ENCODE measurements around the gene C10orf90.

C10orf90 gene

GRCh38 chr10:126689461-126689994 is 19.0 kb upstream of the C10orf90 start:
- no peaks in the 10 kb centered on the region for H3K4me1 ChIP-seq (ENCODE audit: low read depth, poor library complexity, severe bottlenecking)
- no peaks in the 10 kb centered on the region for H3K79me2 ChIP-seq (ENCODE audit: insufficient read depth, low read depth)
- H3K4me2 ChIP-seq: no peak overlapping the region
- H3K9ac ChIP-seq: no peak overlapping the region
- H4K20me1 ChIP-seq (ENCODE audit: insufficient read depth): no peaks in the 10 kb centered on the region
- TF ChIP-seq, protein P1, sequence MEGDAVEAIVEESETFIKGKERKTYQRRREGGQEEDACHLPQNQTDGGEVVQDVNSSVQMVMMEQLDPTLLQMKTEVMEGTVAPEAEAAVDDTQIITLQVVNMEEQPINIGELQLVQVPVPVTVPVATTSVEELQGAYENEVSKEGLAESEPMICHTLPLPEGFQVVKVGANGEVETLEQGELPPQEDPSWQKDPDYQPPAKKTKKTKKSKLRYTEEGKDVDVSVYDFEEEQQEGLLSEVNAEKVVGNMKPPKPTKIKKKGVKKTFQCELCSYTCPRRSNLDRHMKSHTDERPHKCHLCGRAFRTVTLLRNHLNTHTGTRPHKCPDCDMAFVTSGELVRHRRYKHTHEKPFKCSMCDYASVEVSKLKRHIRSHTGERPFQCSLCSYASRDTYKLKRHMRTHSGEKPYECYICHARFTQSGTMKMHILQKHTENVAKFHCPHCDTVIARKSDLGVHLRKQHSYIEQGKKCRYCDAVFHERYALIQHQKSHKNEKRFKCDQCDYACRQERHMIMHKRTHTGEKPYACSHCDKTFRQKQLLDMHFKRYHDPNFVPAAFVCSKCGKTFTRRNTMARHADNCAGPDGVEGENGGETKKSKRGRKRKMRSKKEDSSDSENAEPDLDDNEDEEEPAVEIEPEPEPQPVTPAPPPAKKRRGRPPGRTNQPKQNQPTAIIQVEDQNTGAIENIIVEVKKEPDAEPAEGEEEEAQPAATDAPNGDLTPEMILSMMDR (conservative IDR thresholded peaks at IDR 0.05; ENCODE audit: low read depth, low read length): no peak
- no peaks in the 10 kb centered on the region for H3K27me3 ChIP-seq (ENCODE audit: insufficient read depth, low read depth)
- H3K4me3 ChIP-seq (IDR thresholded peaks at IDR 0.05; ENCODE audit: insufficient read depth, low read depth, low read length): no peak overlapping the region
- no peaks in the 10 kb centered on the region for H3K36me3 ChIP-seq (ENCODE audit: insufficient read depth)
- no peak overlapping the region for H2AFZ ChIP-seq (ENCODE audit: low read depth)
- no peak overlapping the region for H3K27ac ChIP-seq

DNA sequence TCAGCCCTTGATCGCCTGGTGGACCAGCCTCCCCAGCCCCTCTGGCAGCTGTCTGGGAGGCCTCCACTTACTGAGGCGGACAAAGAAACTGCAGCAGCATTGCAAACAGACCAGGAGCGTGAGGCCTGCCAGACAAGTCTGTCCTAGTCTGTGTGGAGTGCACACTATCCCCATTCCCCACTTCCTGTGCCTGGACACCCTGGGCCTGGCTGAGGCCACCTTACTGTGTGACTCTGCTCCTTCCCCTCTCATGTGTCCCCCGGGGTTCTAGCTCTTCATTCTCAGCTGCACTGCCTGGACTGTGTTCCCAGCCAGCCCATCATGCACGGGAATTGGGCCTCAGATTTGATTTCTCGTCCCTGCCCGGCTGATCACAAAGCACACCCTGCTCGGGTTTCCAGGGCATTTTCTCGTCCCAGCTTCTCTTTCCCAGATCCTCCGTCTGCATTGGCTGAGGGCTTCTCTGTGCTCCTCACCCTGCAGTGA is 16.7 kb upstream of the C10orf90 start:
- no peak overlapping the region for H3K9ac ChIP-seq

DNA sequence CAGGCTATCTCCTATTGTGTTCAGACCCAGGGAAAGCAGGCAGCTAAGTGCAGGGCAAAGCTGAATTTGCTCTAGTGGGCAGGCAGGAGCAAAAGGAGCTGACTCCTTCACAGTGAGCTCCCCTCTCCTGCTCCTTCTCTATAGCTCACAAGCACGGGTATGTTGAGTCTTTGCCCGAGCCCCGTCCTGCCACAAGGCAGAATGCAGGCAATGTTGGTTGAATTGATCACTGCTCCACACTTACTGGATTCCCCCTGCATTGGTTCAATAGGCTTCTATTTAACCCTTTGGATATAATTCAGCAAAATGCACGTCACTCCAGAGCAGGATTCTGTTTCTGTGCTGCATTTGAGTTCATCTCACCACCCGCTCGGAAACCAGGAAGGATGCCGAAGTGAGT is 16.2 kb upstream of the C10orf90 start:
- no peak overlapping the region for H3K4me3 ChIP-seq (IDR thresholded peaks at IDR 0.05; ENCODE audit: insufficient read depth, low read depth, low read length)
- no peaks in the 10 kb centered on the region for H3K27me3 ChIP-seq (ENCODE audit: insufficient read depth, low read depth)
- TF ChIP-seq, protein P1 (conservative IDR thresholded peaks at IDR 0.05; ENCODE audit: low read depth, low read length): no peak
- no peaks in the 10 kb centered on the region for H3K36me3 ChIP-seq (ENCODE audit: insufficient read depth)
- H3K4me1 ChIP-seq (ENCODE audit: low read depth, poor library complexity, severe bottlenecking): no peaks in the 10 kb centered on the region
- no peaks in the 10 kb centered on the region for H3K79me2 ChIP-seq (ENCODE audit: insufficient read depth, low read depth)
- H2AFZ ChIP-seq (ENCODE audit: low read depth): no peak overlapping the region
- no peak overlapping the region for H3K4me2 ChIP-seq
- H3K9ac ChIP-seq: no peak overlapping the region
- H3K27ac ChIP-seq: no peak overlapping the region
- no peaks in the 10 kb centered on the region for H4K20me1 ChIP-seq (ENCODE audit: insufficient read depth)

More for the DNA sequence above, 16.7 kb upstream of the C10orf90 start:
- TF ChIP-seq, protein P1 (conservative IDR thresholded peaks at IDR 0.05; ENCODE audit: low read depth, low read length): no peak
- Histone ChIP-seq H3K4me3 (IDR thresholded peaks at IDR 0.05; ENCODE audit: insufficient read depth, low read depth, low read length) (no peak overlapping the region), H4K20me1 (ENCODE audit: insufficient read depth) (no peaks in the 10 kb centered on the region), H3K36me3 (ENCODE audit: insufficient read depth) (no peaks in the 10 kb centered on the region), H3K27me3 (ENCODE audit: insufficient read depth, low read depth) (no peaks in the 10 kb centered on the region), H3K27ac (no peak overlapping the region), H3K4me1 (ENCODE audit: low read depth, poor library complexity, severe bottlenecking) (no peaks in the 10 kb centered on the region), H2AFZ (ENCODE audit: low read depth) (no peak overlapping the region), H3K79me2 (ENCODE audit: insufficient read depth, low read depth) (no peaks in the 10 kb centered on the region), H3K4me2 (no peak overlapping the region)

DNA sequence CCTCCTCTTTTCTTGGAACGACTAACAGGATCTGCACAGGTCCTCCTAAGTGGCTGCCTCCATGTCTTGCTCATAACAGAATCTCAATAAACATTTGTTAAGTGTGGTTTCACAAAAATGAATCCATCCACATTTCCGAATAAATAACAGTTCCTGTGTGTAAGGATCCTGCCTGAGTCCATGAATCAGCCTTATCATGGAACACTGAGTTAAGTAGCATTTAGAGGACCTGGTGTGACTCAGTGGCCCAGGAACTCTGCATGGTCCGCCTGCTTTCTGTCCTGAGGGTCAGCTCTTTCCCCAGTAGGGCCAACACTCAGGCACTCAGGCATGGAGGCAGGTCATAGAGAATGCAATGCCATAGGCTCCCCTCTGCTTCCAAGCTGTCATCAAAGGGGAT is 15.8 kb upstream of the C10orf90 start:
- H3K4me1 ChIP-seq (ENCODE audit: low read depth, poor library complexity, severe bottlenecking): no peaks in the 10 kb centered on the region
- H2AFZ ChIP-seq (ENCODE audit: low read depth): no peak overlapping the region
- no peak overlapping the region for H3K4me3 ChIP-seq (IDR thresholded peaks at IDR 0.05; ENCODE audit: insufficient read depth, low read depth, low read length)
- no peak overlapping the region for H3K27ac ChIP-seq
- no peaks in the 10 kb centered on the region for H3K79me2 ChIP-seq (ENCODE audit: insufficient read depth, low read depth)
- H3K27me3 ChIP-seq (ENCODE audit: insufficient read depth, low read depth): no peaks in the 10 kb centered on the region
- no peak overlapping the region for H3K4me2 ChIP-seq
- TF ChIP-seq, protein P1 (conservative IDR thresholded peaks at IDR 0.05; ENCODE audit: low read depth, low read length): no peak
- H3K9ac ChIP-seq: no peak overlapping the region
- no peaks in the 10 kb centered on the region for H3K36me3 ChIP-seq (ENCODE audit: insufficient read depth)
- H4K20me1 ChIP-seq (ENCODE audit: insufficient read depth): no peaks in the 10 kb centered on the region

All from KMS-11 (cell line).